Neural cell (in vitro differentiated cells): ENCODE measurements around the gene DPP10. TPM values are rescaled to one million over a fixed set of nuclear protein-coding genes. Genes with fewer than 3 reads are reported as not detected.

Experiments used
- H2AFZ ChIP-seq: fragments of 200-600, 300-800 bp; sonication (generic), shearing (Covaris generic); 2 replicates; pipeline ENCODE4 v1.6.0; 2014; ENCODE audit warnings: low read depth, mild to moderate bottlenecking, antibody characterized with exemption, low read length, moderate library complexity
- H3F3A ChIP-seq: fragments of 200-600 bp; shearing (Covaris generic); 2 replicates; pipeline ENCODE4 v1.6.1; 2016; ENCODE audit warnings: mild to moderate bottlenecking, moderate library complexity, mixed read lengths, antibody characterized with exemption, low read length; ENCODE audit not compliant: insufficient read depth, poor library complexity, severe bottlenecking
- H3K27ac ChIP-seq: fragments of 200-600, 300-800 bp; sonication (generic), shearing (Covaris generic); 2 replicates; pipeline ENCODE4 v1.5.1; 2014; ENCODE audit warnings: mild to moderate bottlenecking, low read length, moderate library complexity
- H3K27me3 ChIP-seq: fragments of 300-800, 200-600 bp; sonication (generic), shearing (Covaris generic); 2 replicates; pipeline ENCODE4 v1.6.0; 2014; ENCODE audit warnings: mild to moderate bottlenecking, low read depth, low read length, moderate library complexity; ENCODE audit not compliant: insufficient read depth
- H3K36me3 ChIP-seq: fragments of 300-800, 200-600 bp; sonication (generic), shearing (Covaris generic); 2 replicates; pipeline ENCODE4 v1.5.1; 2014; ENCODE audit warnings: mild to moderate bottlenecking, antibody characterized with exemption, low read length, moderate library complexity; ENCODE audit not compliant: insufficient read depth
- H3K4me2 ChIP-seq: fragments of 300-800, 200-600 bp; sonication (generic), shearing (Covaris generic); 2 replicates; pipeline ENCODE4 v1.6.0; 2014; ENCODE audit warnings: mild to moderate bottlenecking, low read length
- H3K4me3 ChIP-seq: fragments of 300-800, 200-600 bp; sonication (generic), shearing (Covaris generic); 2 replicates; pipeline ENCODE4 v1.5.1; 2014; ENCODE audit warnings: mild to moderate bottlenecking, low read length, moderate library complexity
- H3K79me2 ChIP-seq: fragments of 200-600 bp; shearing (Covaris generic); replicated peaks from 2 replicates; pipeline ENCODE4 v1.6.0; 2014; ENCODE audit warnings: mild to moderate bottlenecking, low read length, moderate library complexity; ENCODE audit not compliant: insufficient read depth
- H3K9ac ChIP-seq: fragments of 300-800, 200-600 bp; sonication (generic), shearing (Covaris generic); 2 replicates; pipeline ENCODE4 v1.6.1; 2016; ENCODE audit warnings: mild to moderate bottlenecking, low read length, mixed read lengths
- H3K9me2 ChIP-seq: fragments of 200-600 bp; shearing (Covaris generic); 2 replicates; pipeline ENCODE4 v1.6.1; 2016; ENCODE audit warnings: mild to moderate bottlenecking, low read length, mixed read lengths; ENCODE audit not compliant: insufficient read depth
- H3K9me3 ChIP-seq: fragments of 200-600, 300-800 bp; sonication (generic), shearing (Covaris generic); 2 replicates; pipeline ENCODE4 v1.6.1; 2016; ENCODE audit warnings: mild to moderate bottlenecking, mixed run types, low read length, moderate library complexity, mixed read lengths
- H4K20me1 ChIP-seq: fragments of 200-600 bp; shearing (Covaris generic); 2 replicates; pipeline ENCODE4 v1.6.1; 2016; ENCODE audit warnings: mild to moderate bottlenecking, mixed run types; ENCODE audit not compliant: insufficient read depth
- CTCF ChIP-seq: fragments of 450-650 bp; IDR thresholded peaks from 2 replicates; pipeline ENCODE4 v1.5.1; 2014; ENCODE audit warnings: antibody characterized with exemption, mild to moderate bottlenecking, moderate library complexity; ENCODE audit not compliant: poor library complexity, severe bottlenecking
- EP300 ChIP-seq: fragments of 450-650 bp; conservative IDR thresholded peaks from 2 replicates; pipeline ENCODE4 v1.6.1; 2014; ENCODE audit warnings: antibody characterized with exemption, mild to moderate bottlenecking, moderate library complexity; ENCODE audit not compliant: poor library complexity, severe bottlenecking
- EZH2 ChIP-seq: fragments of 200-600, 300-800 bp; shearing (Covaris generic), sonication (generic); IDR thresholded peaks from 2 replicates; pipeline ENCODE4 v1.6.1; 2014; ENCODE audit warnings: antibody characterized with exemption, low read length, borderline replicate concordance, mild to moderate bottlenecking; ENCODE audit not compliant: insufficient read depth, poor library complexity, severe bottlenecking
- MXI1 ChIP-seq: fragments of 450-650 bp; conservative IDR thresholded peaks from 2 replicates; pipeline ENCODE4 v1.6.1; 2014; ENCODE audit warnings: antibody characterized with exemption, mild to moderate bottlenecking; ENCODE audit not compliant: poor library complexity, severe bottlenecking
- POLR2AphosphoS5 ChIP-seq: IDR thresholded peaks from 2 replicates; pipeline ENCODE4 v1.6.1; 2012
- RAD21 ChIP-seq: fragments of 450-650 bp; conservative IDR thresholded peaks from 2 replicates; pipeline ENCODE4 v1.6.1; 2014; ENCODE audit warnings: antibody characterized with exemption, mild to moderate bottlenecking, moderate library complexity
- REST ChIP-seq: IDR thresholded peaks from 2 replicates; pipeline ENCODE4 v1.6.1; 2012; ENCODE audit warnings: borderline replicate concordance
- SMC3 ChIP-seq: fragments of 450-650 bp; conservative IDR thresholded peaks from 2 replicates; pipeline ENCODE4 v1.6.1; 2014; ENCODE audit warnings: antibody characterized with exemption, mild to moderate bottlenecking, moderate library complexity; ENCODE audit not compliant: poor library complexity
- TAF1 ChIP-seq: IDR thresholded peaks from 2 replicates; pipeline ENCODE4 v1.6.1; 2012; ENCODE audit warnings: low read depth
- polyA plus RNA-seq: library from polyadenylated mRNA; depleted of rRNA; stranded (reverse); fragments of >200 nt; gene quantifications from 2 replicates; pipeline ENCODE4 v1.2.3, GENCODE V29; 2014

The DPP10 gene
- polyA plus RNA-seq, 1 donor from 2014 or later, result 13.9 TPM

GRCh38 chr2:114919985-114920384 is 477.5 kb downstream of the DPP10 start:
- Histone ChIP-seq H3K9ac (no peak overlapping the region), H3K4me2 (no peak overlapping the region), H3K9me2 (no peaks in the 10 kb centered on the region), H3K27ac (no peak overlapping the region), H3F3A (no peaks in the 10 kb centered on the region), H3K36me3 (no peaks in the 10 kb centered on the region), H2AFZ (no peak overlapping the region), H3K4me3 (no peak overlapping the region), H3K27me3 (no peaks in the 10 kb centered on the region), H4K20me1 (no peaks in the 10 kb centered on the region), H3K79me2 (no peaks in the 10 kb centered on the region), H3K9me3 (no peaks in the 10 kb centered on the region)
- TF ChIP-seq RAD21 (no peak), CTCF (no peak), EZH2 (no peak), POLR2AphosphoS5 (no peak), EP300 (no peak), MXI1 (no peak), SMC3 (no peak), REST (no peak), TAF1 (no peak)

GRCh38 chr2:114922076-114922475 is 479.6 kb downstream of the DPP10 start:
- no peak overlapping the region for H2AFZ ChIP-seq
- no peaks in the 10 kb centered on the region for H3K9me2 ChIP-seq
- no peak overlapping the region for H3K4me3 ChIP-seq
- H3K4me2 ChIP-seq, result no peak overlapping the region
- H3K79me2 ChIP-seq, result no peaks in the 10 kb centered on the region
- H3K27me3 ChIP-seq, result no peaks in the 10 kb centered on the region
- no peak overlapping the region for H3K9ac ChIP-seq
- H3K36me3 ChIP-seq, result no peaks in the 10 kb centered on the region
- no peak overlapping the region for H3K27ac ChIP-seq
- H3K9me3 ChIP-seq, result no peaks in the 10 kb centered on the region
- TF ChIP-seq REST (no peak), MXI1 (no peak)
- no peaks in the 10 kb centered on the region for H4K20me1 ChIP-seq
- H3F3A ChIP-seq, result no peaks in the 10 kb centered on the region
